HG02884 (cell line): ENCODE measurements around the gene GORASP1.

Source experiments
- ATAC-seq: cut with Tn5 transposase; IDR thresholded peaks from one replicate; pipeline ENCODE4 v1.9.1; 2021; ENCODE audit warnings: mild to moderate bottlenecking, moderate library complexity; ENCODE audit not compliant: unreplicated experiment

The GORASP1 gene

GRCh38 chr3:39103791-39104552 is 3.5 kb downstream of the GORASP1 start:
- no peak for ATAC-seq

- no peak for ATAC-seq
Observed at GRCh38 chr3:39103324-39103693, 4.1 kb downstream of the GORASP1 start.

- no peak for ATAC-seq
Observed at GRCh38 chr3:39102504-39103323, 4.7 kb downstream of the GORASP1 start.

GRCh38 chr3:39101022-39101689 is 6.3 kb downstream of the GORASP1 start:
- ATAC-seq: no peak

GRCh38 chr3:39100500-39100886 is 6.9 kb downstream of the GORASP1 start:
- ATAC-seq: no peak

GRCh38 chr3:39099738-39100499 is 7.5 kb downstream of the GORASP1 start:
- no peak for ATAC-seq

GRCh38 chr3:39099242-39099641 is 8.2 kb downstream of the GORASP1 start:
- ATAC-seq: no peak

- no peak for ATAC-seq
Observed at GRCh38 chr3:39098473-39099000, 8.9 kb downstream of the GORASP1 start.

- ATAC-seq: no peak
Observed at GRCh38 chr3:39097716-39098472, 9.5 kb downstream of the GORASP1 start.

GRCh38 chr3:39096775-39097174 is 10.7 kb downstream of the GORASP1 start:
- no peak for ATAC-seq

- ATAC-seq: no peak
Observed at GRCh38 chr3:39095778-39096177, 11.6 kb downstream of the GORASP1 start.

- ATAC-seq: no peak
Observed at GRCh38 chr3:39094851-39095677, 12.4 kb downstream of the GORASP1 start.

- no peak for ATAC-seq
Observed at GRCh38 chr3:39090922-39091321, 16.5 kb downstream of the GORASP1 start.

- no peak for ATAC-seq
Observed at GRCh38 chr3:39088889-39089288, 18.5 kb downstream of the GORASP1 start.

- ATAC-seq: no peak
Observed at GRCh38 chr3:39088456-39088855, 19.0 kb downstream of the GORASP1 start.

- no peak for ATAC-seq
Observed at GRCh38 chr3:39086144-39086543, 21.3 kb downstream of the GORASP1 start.

- ATAC-seq: no peak
Observed at GRCh38 chr3:39082666-39083313, 24.6 kb downstream of the GORASP1 start.

GRCh38 chr3:39080026-39080425 is 27.4 kb downstream of the GORASP1 start:
- no peak for ATAC-seq

GRCh38 chr3:39079530-39079929 is 27.9 kb downstream of the GORASP1 start:
- ATAC-seq: no peak
